Measurements from ENCODE around the gene RARB. TPM values are rescaled to one million over a fixed set of nuclear protein-coding genes. Genes with fewer than 3 reads are reported as not detected.

RARB gene
- total RNA-seq, 4 donors from 2014 or later, result 13.1 to 45.8 (median 25.3) TPM

GRCh38 chr3:25385807-25386460 is 42.1 kb upstream of the RARB start:
- Histone ChIP-seq H3K27ac (peak overlapping the region in 1 of 4 donors; percentile 7), H3K4me3 (no peak overlapping the region), H3K36me3 (no peaks in the 10 kb centered on the region), H3K4me1 (peaks cover 0 to 12% (median 0%) of the 10 kb centered on the region in 3 donors), H3K27me3 (no peaks in the 10 kb centered on the region), H3K9me3 (peaks cover 0 to under 1% (median 0%) of the 10 kb centered on the region in 3 donors)
- WGBS, 2 donors (ENCODE audit: low coverage in 1 of 2), result 55 to 75% methylated on average over 4 to 9 of the region's 9 CpGs
- TF ChIP-seq CTCF (IDR thresholded peaks at IDR 0.05), result no peak
- no peak for TF ChIP-seq EP300 (IDR thresholded peaks at IDR 0.05)
- no peak for TF ChIP-seq POLR2AphosphoS5 (IDR thresholded peaks at IDR 0.05)
- no peak for ATAC-seq

GRCh38 chr3:25386686-25387255 is 41.3 kb upstream of the RARB start:
- H3K27ac ChIP-seq, result no peak overlapping the region
- no peak for ATAC-seq

GRCh38 chr3:25390605-25391004 is 37.5 kb upstream of the RARB start:
- Histone ChIP-seq H3K27ac (no peak overlapping the region), H3K4me1 (no peaks in the 10 kb centered on the region), H3K4me3 (no peak overlapping the region), H3K36me3 (no peaks in the 10 kb centered on the region), H3K27me3 (no peaks in the 10 kb centered on the region), H3K9me3 (peaks cover 0 to 11% (median 0%) of the 10 kb centered on the region in 3 donors)
- 92% methylated on average over 3 of the region's 3 CpGs for WGBS, 2 donors (ENCODE audit: low coverage in 1 of 2)
- TF ChIP-seq POLR2A (IDR thresholded peaks at IDR 0.05) (no peak), CTCF (IDR thresholded peaks at IDR 0.05) (no peak), POLR2AphosphoS5 (IDR thresholded peaks at IDR 0.05) (no peak), EP300 (IDR thresholded peaks at IDR 0.05) (no peak)
- ATAC-seq, result no peak

More at GRCh38 chr3:25386686-25387255, 41.3 kb upstream of the RARB start:
- H3K4me3 ChIP-seq, result no peak overlapping the region
- peaks cover 0 to 5% (median 0%) of the 10 kb centered on the region in 3 donors for H3K4me1 ChIP-seq
- H3K36me3 ChIP-seq, result no peaks in the 10 kb centered on the region
- H3K27me3 ChIP-seq, result no peaks in the 10 kb centered on the region
- TF ChIP-seq EP300 (IDR thresholded peaks at IDR 0.05) (no peak), POLR2AphosphoS5 (IDR thresholded peaks at IDR 0.05) (no peak), CTCF (IDR thresholded peaks at IDR 0.05) (no peak)
- 92% methylated on average over 2 to 4 of the region's 4 CpGs for WGBS, 2 donors (ENCODE audit: low coverage in 1 of 2)
- H3K9me3 ChIP-seq, result peaks cover 0 to 3% (median 0%) of the 10 kb centered on the region in 3 donors

GRCh38 chr3:25396251-25396650 is 31.8 kb upstream of the RARB start:
- no peak overlapping the region for H3K4me3 ChIP-seq
- H3K27me3 ChIP-seq, result no peaks in the 10 kb centered on the region
- ATAC-seq, result peak; percentile 31
- H3K36me3 ChIP-seq, result no peaks in the 10 kb centered on the region
- TF ChIP-seq EP300 (IDR thresholded peaks at IDR 0.05), result no peak
- no peak for TF ChIP-seq POLR2A (IDR thresholded peaks at IDR 0.05)
- TF ChIP-seq POLR2AphosphoS5 (IDR thresholded peaks at IDR 0.05), result no peak
- TF ChIP-seq CTCF (IDR thresholded peaks at IDR 0.05), result no peak
- H3K4me1 ChIP-seq, result peaks cover 0 to 10% (median 0%) of the 10 kb centered on the region in 3 donors
- peaks cover 0 to 9% (median 0%) of the 10 kb centered on the region in 3 donors for H3K9me3 ChIP-seq
- no peak overlapping the region for H3K27ac ChIP-seq
- WGBS, 2 donors (ENCODE audit: low coverage in 1 of 2), result 88 to 100% methylated on average over 1 to 2 of the region's 2 CpGs

GRCh38 chr3:25396686-25397085 is 31.4 kb upstream of the RARB start:
- no peak for ATAC-seq
- Histone ChIP-seq H3K4me3 (no peak overlapping the region), H3K4me1 (peaks cover 0 to 10% (median 0%) of the 10 kb centered on the region in 3 donors), H3K27ac (no peak overlapping the region), H3K36me3 (no peaks in the 10 kb centered on the region), H3K27me3 (no peaks in the 10 kb centered on the region), H3K9me3 (peaks cover 0 to 9% (median 0%) of the 10 kb centered on the region in 3 donors)
- WGBS, 2 donors (ENCODE audit: low coverage in 1 of 2), result 100% methylated on average over 2 to 4 of the region's 4 CpGs
- no peak for TF ChIP-seq EP300 (IDR thresholded peaks at IDR 0.05)
- TF ChIP-seq POLR2AphosphoS5 (IDR thresholded peaks at IDR 0.05), result no peak
- TF ChIP-seq POLR2A (IDR thresholded peaks at IDR 0.05), result no peak
- no peak for TF ChIP-seq CTCF (IDR thresholded peaks at IDR 0.05)
